SU-DHL-6 (cell line): ENCODE measurements around the gene RFC1.

ENCODE experiments used
- H2AFZ ChIP-seq: fragments of 200-600 bp; sonication (generic); 2 replicates; pipeline ENCODE4 v1.6.1; 2014; ENCODE audit warnings: low read depth, mild to moderate bottlenecking, moderate library complexity, mixed read lengths, antibody characterized with exemption, low read length; ENCODE audit not compliant: severe bottlenecking
- H3F3A ChIP-seq: fragments of 200-600 bp; shearing (Covaris generic); 2 replicates; pipeline ENCODE4 v1.6.0; 2016; ENCODE audit warnings: antibody characterized with exemption, mild to moderate bottlenecking; ENCODE audit not compliant: insufficient read depth
- H3K27ac ChIP-seq: fragments of 200-600 bp; sonication (generic); 2 replicates; pipeline ENCODE4 v1.5.1; 2016; ENCODE audit warnings: low read depth, mild to moderate bottlenecking, low read length, moderate library complexity, mixed read lengths
- H3K27me3 ChIP-seq: fragments of 200-600 bp; sonication (generic), shearing (Covaris generic); 2 replicates; pipeline ENCODE4 v1.6.0; 2014; ENCODE audit warnings: mild to moderate bottlenecking, low read length
- H3K36me3 ChIP-seq: fragments of 200-600 bp; sonication (generic); 2 replicates; pipeline ENCODE4 v1.6.1; 2014; ENCODE audit warnings: mild to moderate bottlenecking, low read length, mixed read lengths
- H3K4me2 ChIP-seq: fragments of 300-600, 200-600 bp; shearing (Covaris generic), sonication (generic); 2 replicates; pipeline ENCODE4 v1.6.0; 2014; ENCODE audit warnings: low read length, low read depth, mild to moderate bottlenecking; ENCODE audit not compliant: poor library complexity, severe bottlenecking
- H3K4me3 ChIP-seq: fragments of 200-600 bp; sonication (generic); 2 replicates; pipeline ENCODE4 v1.5.1; 2014; ENCODE audit warnings: antibody characterized with exemption, low read length, mild to moderate bottlenecking, mixed read lengths; ENCODE audit not compliant: insufficient read depth, poor library complexity, severe bottlenecking
- H3K79me2 ChIP-seq: fragments of 200-600 bp; sonication (generic); 2 replicates; pipeline ENCODE4 v1.6.1; 2014; ENCODE audit warnings: mild to moderate bottlenecking, low read length, moderate library complexity; ENCODE audit not compliant: insufficient read depth
- H3K9ac ChIP-seq: fragments of 200-600 bp; sonication (generic); 2 replicates; pipeline ENCODE4 v1.7.0; 2014; ENCODE audit warnings: mild to moderate bottlenecking, low read length
- H3K9me2 ChIP-seq: fragments of 200-600 bp; sonication (generic); replicated peaks from 2 replicates; pipeline ENCODE4 v1.6.1; 2014; ENCODE audit warnings: low read length; ENCODE audit not compliant: insufficient read depth
- H3K9me3 ChIP-seq: fragments of 200-600 bp; sonication (generic); 2 replicates; pipeline ENCODE4 v1.6.1; 2014; ENCODE audit warnings: low read length, mixed read lengths; ENCODE audit not compliant: insufficient read depth
- H4K20me1 ChIP-seq: fragments of 200-600 bp; sonication (generic); 2 replicates; pipeline ENCODE4 v1.6.1; 2014; ENCODE audit warnings: low read depth, mild to moderate bottlenecking, antibody characterized with exemption, low read length, moderate library complexity, mixed read lengths
- EZH2phosphoT487 ChIP-seq: fragments of 200-600 bp; sonication (generic), shearing (Covaris generic); conservative IDR thresholded peaks from 2 replicates; pipeline ENCODE4 v1.6.1; 2018; ENCODE audit warnings: mild to moderate bottlenecking, antibody characterized with exemption, low read length, moderate library complexity, mixed read lengths
- TF ChIP-seq, protein P1 (sequence below): fragments of 200-600 bp; sonication (generic); IDR thresholded peaks from one replicate; pipeline ENCODE4 v1.5.1; 2017; ENCODE audit warnings: antibody characterized with exemption, mild to moderate bottlenecking, low read length, moderate library complexity; ENCODE audit not compliant: insufficient read depth, poor library complexity, severe bottlenecking

RFC1 gene

DNA sequence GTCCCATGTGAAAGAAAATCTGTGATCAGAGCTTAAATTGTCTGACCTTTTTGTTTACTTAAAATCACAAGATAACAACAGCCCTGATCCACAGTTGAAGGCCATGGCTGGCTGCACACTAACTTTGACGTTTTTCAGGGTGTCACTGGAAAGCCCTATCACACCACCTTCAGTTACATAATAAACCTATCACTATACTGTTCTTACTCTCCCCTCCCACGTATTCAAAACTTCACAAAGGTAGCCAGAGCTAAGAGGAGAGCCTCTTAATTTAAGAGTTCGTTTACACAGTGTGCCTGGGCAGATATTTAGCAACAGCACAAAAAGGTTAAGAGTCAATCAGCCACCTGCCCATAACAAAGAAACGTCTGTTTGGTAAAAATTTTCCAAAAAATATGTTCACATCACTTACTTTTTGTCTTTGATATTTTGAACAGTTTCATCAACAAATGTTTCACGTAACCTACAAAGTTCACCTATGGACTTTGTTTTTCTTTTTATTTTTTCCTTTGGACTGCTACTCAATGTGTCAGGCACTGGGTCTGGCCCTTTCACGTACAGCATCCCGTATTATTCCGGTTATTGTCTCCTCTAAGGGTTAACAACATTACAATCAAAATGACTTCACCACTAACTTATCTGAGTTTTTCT, 25.0 kb downstream of the RFC1 start:
- Histone ChIP-seq H3K27me3 (no peaks in the 10 kb centered on the region), H4K20me1 (no peaks in the 10 kb centered on the region), H3K9me3 (no peaks in the 10 kb centered on the region), H3K9me2 (no peaks in the 10 kb centered on the region), H3F3A (no peaks in the 10 kb centered on the region; the same call in 1 of the 2 replicates), H2AFZ (no peak overlapping the region), H3K9ac (no peak overlapping the region), H3K27ac (no peak overlapping the region), H3K4me3 (no peak overlapping the region), H3K4me2 (no peak overlapping the region), H3K79me2 (peaks cover 64% of the 10 kb centered on the region), H3K36me3 (peaks cover 6% of the 10 kb centered on the region; the same call in 1 of the 2 replicates)
- TF ChIP-seq, protein P1, sequence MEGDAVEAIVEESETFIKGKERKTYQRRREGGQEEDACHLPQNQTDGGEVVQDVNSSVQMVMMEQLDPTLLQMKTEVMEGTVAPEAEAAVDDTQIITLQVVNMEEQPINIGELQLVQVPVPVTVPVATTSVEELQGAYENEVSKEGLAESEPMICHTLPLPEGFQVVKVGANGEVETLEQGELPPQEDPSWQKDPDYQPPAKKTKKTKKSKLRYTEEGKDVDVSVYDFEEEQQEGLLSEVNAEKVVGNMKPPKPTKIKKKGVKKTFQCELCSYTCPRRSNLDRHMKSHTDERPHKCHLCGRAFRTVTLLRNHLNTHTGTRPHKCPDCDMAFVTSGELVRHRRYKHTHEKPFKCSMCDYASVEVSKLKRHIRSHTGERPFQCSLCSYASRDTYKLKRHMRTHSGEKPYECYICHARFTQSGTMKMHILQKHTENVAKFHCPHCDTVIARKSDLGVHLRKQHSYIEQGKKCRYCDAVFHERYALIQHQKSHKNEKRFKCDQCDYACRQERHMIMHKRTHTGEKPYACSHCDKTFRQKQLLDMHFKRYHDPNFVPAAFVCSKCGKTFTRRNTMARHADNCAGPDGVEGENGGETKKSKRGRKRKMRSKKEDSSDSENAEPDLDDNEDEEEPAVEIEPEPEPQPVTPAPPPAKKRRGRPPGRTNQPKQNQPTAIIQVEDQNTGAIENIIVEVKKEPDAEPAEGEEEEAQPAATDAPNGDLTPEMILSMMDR: no peak
- no peak for TF ChIP-seq EZH2phosphoT487

DNA sequence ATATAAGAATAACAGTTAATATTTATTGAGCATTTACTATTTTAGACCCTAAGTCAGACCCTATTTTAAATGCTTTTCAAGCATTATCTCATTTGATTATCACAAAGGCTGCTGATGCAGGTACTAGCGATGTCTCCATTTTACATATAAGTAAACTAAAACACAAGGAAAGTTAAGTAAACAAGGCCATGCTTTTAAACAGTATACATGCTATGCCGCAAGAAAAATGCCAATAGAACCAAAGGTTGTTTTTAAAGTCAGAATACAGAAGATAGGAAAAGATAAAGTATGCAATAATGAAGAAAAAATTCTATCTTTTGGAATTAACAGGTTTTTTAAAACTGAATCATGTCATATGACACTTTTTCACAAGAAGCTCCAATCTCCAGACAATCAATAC, 26.2 kb downstream of the RFC1 start:
- H2AFZ ChIP-seq: no peak overlapping the region
- H4K20me1 ChIP-seq: no peaks in the 10 kb centered on the region
- H3K9me3 ChIP-seq: no peaks in the 10 kb centered on the region
- H3K4me3 ChIP-seq: no peak overlapping the region
- H3K9me2 ChIP-seq: no peaks in the 10 kb centered on the region
- no peaks in the 10 kb centered on the region; the same call in 1 of the 2 replicates for H3F3A ChIP-seq
- TF ChIP-seq EZH2phosphoT487: no peak
- TF ChIP-seq, protein P1: no peak
- peaks cover 63% of the 10 kb centered on the region for H3K79me2 ChIP-seq
- no peak overlapping the region for H3K9ac ChIP-seq
- H3K36me3 ChIP-seq: peaks cover 6% of the 10 kb centered on the region; the same call in 1 of the 2 replicates
- H3K4me2 ChIP-seq: no peak overlapping the region
- no peaks in the 10 kb centered on the region for H3K27me3 ChIP-seq
- H3K27ac ChIP-seq: no peak overlapping the region

DNA sequence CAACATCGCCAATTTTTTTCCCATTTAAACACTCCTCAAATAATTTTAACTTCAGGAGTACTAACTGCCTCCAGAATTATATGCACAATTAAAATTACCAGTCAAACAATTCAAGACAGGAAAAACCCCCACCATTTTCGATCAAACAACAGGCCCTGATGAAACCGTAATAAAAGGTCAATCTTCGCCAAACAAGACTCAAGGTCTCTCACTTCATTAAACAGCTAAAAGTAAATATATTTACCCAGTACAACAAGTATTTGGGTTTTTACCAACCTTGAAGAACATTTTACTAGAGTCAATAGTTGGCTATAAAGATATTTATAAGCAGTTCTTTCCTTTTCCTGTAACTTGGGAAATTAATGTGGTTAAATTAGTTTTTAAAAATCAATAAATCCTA, 28.3 kb downstream of the RFC1 start:
- H3K9me2 ChIP-seq: no peaks in the 10 kb centered on the region
- H3K4me3 ChIP-seq: no peak overlapping the region
- no peaks in the 10 kb centered on the region for H3K9me3 ChIP-seq
- no peak overlapping the region for H2AFZ ChIP-seq
- peaks cover 6% of the 10 kb centered on the region; the same call in 1 of the 2 replicates for H3K36me3 ChIP-seq
- TF ChIP-seq, protein P1: no peak
- no peak overlapping the region for H3K27ac ChIP-seq
- H3F3A ChIP-seq: peaks cover 7% of the 10 kb centered on the region; the same call in 1 of the 2 replicates
- no peak overlapping the region for H3K9ac ChIP-seq
- H3K27me3 ChIP-seq: no peaks in the 10 kb centered on the region
- peaks cover 77% of the 10 kb centered on the region for H3K79me2 ChIP-seq
- H3K4me2 ChIP-seq: no peak overlapping the region
- no peaks in the 10 kb centered on the region for H4K20me1 ChIP-seq
